Panc1 (cell line): ENCODE results near the gene SPECC1. TPM values are rescaled to one million over a fixed set of nuclear protein-coding genes. Genes with fewer than 3 reads are reported as not detected.

Experiments
- ATAC-seq: fragments of 200-7000 bp; cut with Tn5 transposase; 2 replicates; pipeline ENCODE4 v1.9.1; 2020; ENCODE audit warnings: mild to moderate bottlenecking, moderate library complexity
- BruUV-seq: library from RNA; stranded (reverse); fragments of 400-500 nt; replicated peaks from 2 replicates; lab custom pipeline; 2021; lab: Mats Ljungman, UMichigan
- CTCF ChIA-PET: fragments of 300-600 bp; sonication (Branson Sonifier 250); formaldehyde crosslinking; loops from one replicate; lab custom pipeline; 2022; ENCODE audit warnings: antibody characterized with exemption; lab: Charles Lee
- POLR2A ChIA-PET: fragments of 300-600 bp; sonication (Branson Sonifier 250); formaldehyde crosslinking; loops from one replicate; lab custom pipeline; 2022; ENCODE audit warnings: antibody characterized with exemption; lab: Charles Lee
- DNase-seq: peaks from one replicate; pipeline ENCODE4 v3.0.0-alpha.2; 2010; ENCODE audit warnings: low read depth, low spot score
- H3K27ac ChIP-seq: 2 replicates; pipeline ENCODE4 v1.5.1; 2011; ENCODE audit warnings: mild to moderate bottlenecking, low read length, inconsistent platforms
- H3K27me3 ChIP-seq: fragments of 200-500 bp; sonication (Bioruptor generic); 2 replicates; pipeline ENCODE4 v1.6.0; 2014; ENCODE audit warnings: low read length, inconsistent platforms; ENCODE audit not compliant: control insufficient read depth, insufficient read depth
- H3K36me3 ChIP-seq: fragments of 200-500 bp; sonication (Bioruptor generic); 2 replicates; pipeline ENCODE4 v1.5.1; 2014; ENCODE audit warnings: inconsistent platforms, mild to moderate bottlenecking, low read length, moderate library complexity; ENCODE audit not compliant: control insufficient read depth, insufficient read depth
- H3K4me1 ChIP-seq: 2 replicates; pipeline ENCODE4 v1.5.1; 2011; ENCODE audit warnings: inconsistent platforms, mild to moderate bottlenecking, low read length, moderate library complexity; ENCODE audit not compliant: control insufficient read depth, insufficient read depth
- H3K4me3 ChIP-seq, 2 experiments: 2 replicates each; pipeline ENCODE4 v1.5.1; 2011 to 2012; ENCODE audit warnings: low read depth in 2 of 2, low read length in 2 of 2, mild to moderate bottlenecking in 2 of 2, inconsistent platforms in 1 of 2, moderate library complexity in 1 of 2
- H3K9me3 ChIP-seq: fragments of 200-500 bp; sonication (Bioruptor generic); 2 replicates; pipeline ENCODE4 v1.5.1; 2014; ENCODE audit warnings: low read depth, mild to moderate bottlenecking, inconsistent platforms, low read length, moderate library complexity; ENCODE audit not compliant: control insufficient read depth, insufficient read depth
- CTCF ChIP-seq: fragments of 450-650 bp; IDR thresholded peaks from 2 replicates; pipeline ENCODE4 v1.5.1; 2017; ENCODE audit warnings: mild to moderate bottlenecking
- POLR2AphosphoS5 ChIP-seq: IDR thresholded peaks from 2 replicates; pipeline ENCODE4 v1.6.1; 2012; ENCODE audit warnings: mild to moderate bottlenecking, low read depth, low read length, moderate library complexity
- REST ChIP-seq, 2 experiments: IDR thresholded peaks; 2 replicates each; pipeline ENCODE4 v1.6.1; 2011 to 2012; ENCODE audit warnings: low read depth in 2 of 2, control low read depth in 1 of 2, low read length in 1 of 2, mild to moderate bottlenecking in 1 of 2, moderate library complexity in 1 of 2; ENCODE audit not compliant: insufficient read depth in 1 of 2
- SIN3A ChIP-seq: IDR thresholded peaks from 2 replicates; pipeline ENCODE4 v1.6.1; 2012; ENCODE audit warnings: low read depth, mild to moderate bottlenecking, low read length, moderate library complexity, borderline replicate concordance; ENCODE audit not compliant: insufficient read depth
- TCF7L2 ChIP-seq: IDR thresholded peaks from 2 replicates; pipeline ENCODE4 v1.6.1; 2011; ENCODE audit warnings: mild to moderate bottlenecking, low read depth, low read length, inconsistent platforms
- in situ Hi-C: cut with HindIII; loops from 2 replicates; pipeline ENCODE4 v1.10.0; 2016; ENCODE audit warnings: low sequenced_read_pairs, low pct_unique_long_range_greater_than_20kb
- intact Hi-C: fragments of 100-400 bp; cut with micrococcal nuclease; formaldehyde crosslinking; loops from one replicate; pipeline ENCODE4 v1.10.0; 2022; ENCODE audit not compliant: unreplicated experiment
- total RNA-seq: library from RNA; stranded (reverse); gene quantifications from one replicate; pipeline ENCODE4 v1.2.1, GENCODE V29; 2021; ENCODE audit not compliant: unreplicated experiment

The SPECC1 gene
- total RNA-seq, 1 experiment from 2014 or later: 80.8 TPM

GRCh38 chr17:20063665-20064648 is 54.8 kb downstream of the SPECC1 start:
- ChIA-PET POLR2A (no interaction called here), CTCF (no interaction called here)
- in situ Hi-C loops: no loop called here
- ATAC-seq (peak; percentile 86), DNase-seq (peak; percentile 76)
- intact Hi-C loops: no loop called here
- Histone ChIP-seq H3K27me3 (no peaks in the 10 kb centered on the region), H3K9me3 (no peaks in the 10 kb centered on the region), H3K4me3 (peak overlapping the region in 1 of 2 experiments; percentile 13; a peak in 2 of 4 replicates), H3K27ac (peak overlapping the region; percentile 97), H3K4me1 (peaks cover 59% of the 10 kb centered on the region), H3K36me3 (no peaks in the 10 kb centered on the region; the same call in 1 of the 2 replicates)
- no peak for TF ChIP-seq CTCF
- TF ChIP-seq REST (IDR thresholded peaks at IDR 0.05; ENCODE audit: insufficient read depth in 1 of 2, low read depth in 2 of 2, low read length in 1 of 2): no peak
- no peak; the same call in 1 of the 2 replicates for TF ChIP-seq TCF7L2
- no peak for TF ChIP-seq POLR2AphosphoS5
- TF ChIP-seq SIN3A: no peak
- no TSS peak for BruUV-seq

GRCh38 chr17:20066253-20066652 is 57.1 kb downstream of the SPECC1 start:
- peak; percentile 68 for ATAC-seq
- intact Hi-C loops (no loop called here), in situ Hi-C loops (no loop called here)
- H3K4me1 ChIP-seq: peaks cover 43% of the 10 kb centered on the region
- H3K9me3 ChIP-seq: no peaks in the 10 kb centered on the region
- no peaks in the 10 kb centered on the region; the same call in 1 of the 2 replicates for H3K36me3 ChIP-seq
- no TSS peak for BruUV-seq
- H3K4me3 ChIP-seq: no peak overlapping the region
- ChIA-PET CTCF (no interaction called here), POLR2A (no interaction called here)
- peak; percentile 62 for DNase-seq
- TF ChIP-seq TCF7L2: no peak
- TF ChIP-seq POLR2AphosphoS5: no peak
- TF ChIP-seq REST (IDR thresholded peaks at IDR 0.05; ENCODE audit: insufficient read depth in 1 of 2, low read depth in 2 of 2, low read length in 1 of 2): no peak
- no peak for TF ChIP-seq CTCF
- no peak for TF ChIP-seq SIN3A
- peak overlapping the region; percentile 97 for H3K27ac ChIP-seq
- no peaks in the 10 kb centered on the region for H3K27me3 ChIP-seq
